Gastroesophageal sphincter (tissue), 3 donors: ENCODE results near the gene OSBPL1A.

Experiments
- POLR2A ChIP-seq, 2 donors: fragments of 450-650 bp; IDR thresholded peaks; one replicate each; pipeline ENCODE4 v1.6.1; 2017; ENCODE audit warnings: antibody characterized with exemption in 2 of 2, mild to moderate bottlenecking in 2 of 2, moderate library complexity in 1 of 2
- TF ChIP-seq, protein P1 (sequence below), 4 experiments: fragments of 200-600 bp in 2 of 4; fragments of 450-650 bp in 2 of 4; sonication (generic) in 1 of 4; IDR thresholded peaks; one replicate each; pipeline ENCODE4 v1.5.1; 2017 to 2019; ENCODE audit warnings: antibody characterized with exemption in 4 of 4, mild to moderate bottlenecking in 2 of 4, moderate library complexity in 2 of 4

DNA sequence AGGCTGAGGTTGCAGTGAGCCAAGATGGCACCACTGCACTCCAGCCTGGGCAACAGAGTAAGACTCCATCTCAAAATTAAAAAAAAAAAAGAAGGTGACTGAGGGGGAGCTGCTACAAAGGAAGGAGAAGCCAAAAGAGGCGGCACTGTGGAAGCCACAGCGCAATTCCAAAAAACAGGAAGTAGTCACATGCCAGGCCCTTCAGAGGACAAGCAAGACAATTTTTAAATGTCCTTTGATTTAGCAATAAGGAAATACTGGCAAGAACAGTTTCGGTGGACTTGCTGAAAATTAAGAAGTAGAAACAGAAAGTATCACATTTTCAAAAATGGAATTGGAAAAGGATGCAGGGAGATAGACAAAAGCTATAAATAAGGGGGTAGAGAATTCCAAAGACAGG, 122.8 kb downstream of the OSBPL1A start:
- TF ChIP-seq POLR2A (IDR thresholded peaks at IDR 0.05) = no peak
- TF ChIP-seq, protein P1, sequence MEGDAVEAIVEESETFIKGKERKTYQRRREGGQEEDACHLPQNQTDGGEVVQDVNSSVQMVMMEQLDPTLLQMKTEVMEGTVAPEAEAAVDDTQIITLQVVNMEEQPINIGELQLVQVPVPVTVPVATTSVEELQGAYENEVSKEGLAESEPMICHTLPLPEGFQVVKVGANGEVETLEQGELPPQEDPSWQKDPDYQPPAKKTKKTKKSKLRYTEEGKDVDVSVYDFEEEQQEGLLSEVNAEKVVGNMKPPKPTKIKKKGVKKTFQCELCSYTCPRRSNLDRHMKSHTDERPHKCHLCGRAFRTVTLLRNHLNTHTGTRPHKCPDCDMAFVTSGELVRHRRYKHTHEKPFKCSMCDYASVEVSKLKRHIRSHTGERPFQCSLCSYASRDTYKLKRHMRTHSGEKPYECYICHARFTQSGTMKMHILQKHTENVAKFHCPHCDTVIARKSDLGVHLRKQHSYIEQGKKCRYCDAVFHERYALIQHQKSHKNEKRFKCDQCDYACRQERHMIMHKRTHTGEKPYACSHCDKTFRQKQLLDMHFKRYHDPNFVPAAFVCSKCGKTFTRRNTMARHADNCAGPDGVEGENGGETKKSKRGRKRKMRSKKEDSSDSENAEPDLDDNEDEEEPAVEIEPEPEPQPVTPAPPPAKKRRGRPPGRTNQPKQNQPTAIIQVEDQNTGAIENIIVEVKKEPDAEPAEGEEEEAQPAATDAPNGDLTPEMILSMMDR (IDR thresholded peaks at IDR 0.05) = no peak
